Measurements from ENCODE around the gene RASGEF1C. TPM values are rescaled to one million over a fixed set of nuclear protein-coding genes. Genes with fewer than 3 reads are reported as not detected.
A peak's percentile ranks its signal among the peaks of the same experiment; 100 is the strongest.
"Not testable (repeated sequence)": the region's sequence is repeated elsewhere in the genome, so short reads cannot be mapped to it uniquely, and the experiment has no call there.

RASGEF1C gene
- total and polyA plus RNA-seq, 2 of the 13 experiments (the other 11 are each of a cell fraction or from before 2014, with no cell fraction given) = not detected

DNA sequence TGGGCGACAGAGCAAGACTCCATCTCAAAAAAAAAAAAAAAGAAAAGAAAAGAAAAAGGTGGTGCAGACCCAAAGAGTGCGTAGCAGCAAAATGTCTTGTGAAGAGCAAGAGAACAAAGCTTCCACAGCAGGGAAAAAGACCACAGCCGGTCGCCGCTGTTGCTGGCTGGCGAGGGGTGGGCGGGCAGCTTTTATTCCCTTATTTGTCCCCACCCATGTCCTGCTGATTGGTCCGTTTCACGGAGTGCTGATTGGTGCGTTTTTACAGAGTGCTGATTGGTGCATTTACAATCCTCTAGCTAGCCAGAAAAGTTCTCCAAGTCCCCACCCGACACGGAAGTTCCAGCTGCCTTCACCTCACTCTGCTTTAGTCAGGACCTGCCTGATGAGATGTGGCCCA is 1.1 kb upstream of the RASGEF1C start:
- DNase-seq (ENCODE audit: low spot score); H3K36me3 ChIP-seq (replicated peaks in 1 of 2; ENCODE audit: control insufficient read depth in 1 of 2, insufficient read depth in 2 of 2, low read length in 2 of 2); H3K27ac ChIP-seq (ENCODE audit: extremely low read length, insufficient read depth, low read length); POLR2A ChIA-PET; H3K9ac ChIP-seq (ENCODE audit: insufficient read depth, low read depth, low read length); H3K9me3 ChIP-seq (ENCODE audit: low read length); intact Hi-C loops (cut with micrococcal nuclease; ENCODE audit: unreplicated experiment); H3K79me2 ChIP-seq (ENCODE audit: insufficient read depth, low read length); H3K4me3 ChIP-seq (replicated peaks in 1 of 3; ENCODE audit: insufficient read depth in 1 of 3, low read depth in 2 of 3, low read length in 3 of 3); ATAC-seq; FAIRE-seq; H2AFZ ChIP-seq (ENCODE audit: low read length); H3K4me2 ChIP-seq (ENCODE audit: low read depth, low read length); BruUV-seq (replicated peaks); H4K20me1 ChIP-seq (ENCODE audit: insufficient read depth, low read length): not testable (repeated sequence)
- WGBS (ENCODE audit: low lambda C conversion rate) = 70% methylated on average over 12 of the region's 12 CpGs
- CTCF ChIA-PET (ENCODE audit: low intra/inter-chr PET ratio, low total read pairs) = interaction anchor here (1.1 to 1.7 kb wide), 2 partner anchors 48 to 82 kb away, joined by 4 to 6 read pairs; no protein-coding TSS in a partner anchor
- Histone ChIP-seq H3K4me1 (ENCODE audit: insufficient read depth, low read length) (peaks cover 11% of the 10 kb centered on the region), H3K27me3 (ENCODE audit: control insufficient read depth in 1 of 2, insufficient read depth in 2 of 2, low read length in 2 of 2) (peaks cover 0 to 22% of the 10 kb centered on the region in 2 experiments; a peak in 3 of 5 replicates)
- in situ Hi-C loops (cut with HindIII; ENCODE audit: extremely low pct_ligation_motif_present, low pct_unique_long_range_greater_than_20kb) = loop anchor here (25.0 kb wide), 1 partner anchor 252 kb away; no protein-coding TSS in a partner anchor
- TF ChIP-seq MAFK (conservative IDR thresholded peaks at IDR 0.05 in 1 of 2, IDR thresholded peaks at IDR 0.05 in 1 of 2; ENCODE audit: low read length in 2 of 2) (peak in 1 of 2 experiments; percentile 3; a peak in 1 of 4 replicates), NFYB (CRISPR knock-in tag; IDR thresholded peaks at IDR 0.05) (peak; percentile 48)

DNA sequence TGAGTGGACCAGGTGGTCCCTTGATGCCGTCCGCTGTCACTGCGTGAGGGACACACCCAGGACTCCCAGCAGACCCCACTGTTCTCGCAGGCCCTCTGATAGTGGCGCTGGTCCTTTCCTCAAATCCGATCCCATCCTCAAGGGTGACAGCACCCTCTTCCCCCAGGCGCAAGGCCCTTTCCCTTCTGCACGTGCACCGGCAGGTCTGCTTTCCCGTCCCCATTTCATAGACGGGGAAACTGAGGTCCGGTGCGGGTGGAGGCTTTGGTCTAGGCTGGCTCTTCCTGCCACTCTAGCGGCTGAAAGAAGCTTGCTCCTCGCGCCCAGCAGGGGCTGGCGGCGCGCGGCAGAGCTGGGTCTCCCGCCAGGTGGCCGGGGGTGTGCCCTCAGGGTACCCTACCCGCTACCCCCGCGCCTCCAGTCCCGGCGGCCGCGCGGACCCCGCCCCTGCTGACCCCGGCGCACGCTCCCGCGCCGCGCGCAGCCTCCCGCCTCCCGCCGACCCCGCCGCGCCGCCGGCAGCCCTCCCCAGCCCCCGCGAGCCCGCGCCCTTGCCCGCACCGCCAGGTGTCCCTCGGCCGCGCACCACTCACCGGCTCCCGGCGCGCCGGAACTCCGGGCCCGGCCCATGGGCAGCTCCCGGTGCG is 453 bp downstream of the RASGEF1C start:
- 0 out of 2 replicates have a peak, but pooled peaks cover 2% of the 10 kb centered on the region for H4K20me1 ChIP-seq (ENCODE audit: insufficient read depth, low read length)
- no peak overlapping the region for H2AFZ ChIP-seq (ENCODE audit: low read length)
- H3K27ac ChIP-seq (ENCODE audit: extremely low read length, insufficient read depth, low read length) = no peak overlapping the region
- ATAC-seq (peak; percentile 53), DNase-seq (ENCODE audit: low spot score) (no peak), FAIRE-seq (no peak)
- BruUV-seq (replicated peaks) = no TSS peak
- peak overlapping the region; percentile 73 for H3K4me2 ChIP-seq (ENCODE audit: low read depth, low read length)
- CTCF ChIA-PET (ENCODE audit: low intra/inter-chr PET ratio, low total read pairs) = interaction anchor here (0.7 to 1.7 kb wide), 4 partner anchors 36 to 91 kb away, joined by 3 to 5 read pairs (median 4); no protein-coding TSS in a partner anchor
- WGBS (ENCODE audit: low lambda C conversion rate) = 32% methylated on average over 13 of the region's 65 CpGs
- H3K9ac ChIP-seq (ENCODE audit: insufficient read depth, low read depth, low read length) = no peak overlapping the region
- H3K4me3 ChIP-seq (replicated peaks in 1 of 3; ENCODE audit: insufficient read depth in 1 of 3, low read depth in 2 of 3, low read length in 3 of 3) = peak overlapping the region; percentile 21 to 61 (median 50); a peak in 4 of 6 replicates
- H3K36me3 ChIP-seq (replicated peaks in 1 of 2; ENCODE audit: control insufficient read depth in 1 of 2, insufficient read depth in 2 of 2, low read length in 2 of 2) = no peaks in the 10 kb centered on the region
- TF ChIP-seq ISL2 (CRISPR knock-in tag; IDR thresholded peaks at IDR 0.05) = no peak
- TF ChIP-seq ZNF629 (CRISPR knock-in tag; conservative IDR thresholded peaks at IDR 0.05) = peak; percentile 95
- TF ChIP-seq PHF8 (CRISPR knock-in tag; IDR thresholded peaks at IDR 0.05) = 0 out of 2 replicates have a peak, but pooled peaks have one; percentile 23
- TF ChIP-seq ZNF260 (CRISPR knock-in tag; IDR thresholded peaks at IDR 0.05; ENCODE audit: borderline replicate concordance, low read depth) = no peak
- TF ChIP-seq ZMYM3 (CRISPR knock-in tag; IDR thresholded peaks at IDR 0.05) = peak; percentile 69
- TF ChIP-seq MAF1 (CRISPR knock-in tag; IDR thresholded peaks at IDR 0.05; ENCODE audit: borderline replicate concordance) = no peak
- TF ChIP-seq, protein P1, sequence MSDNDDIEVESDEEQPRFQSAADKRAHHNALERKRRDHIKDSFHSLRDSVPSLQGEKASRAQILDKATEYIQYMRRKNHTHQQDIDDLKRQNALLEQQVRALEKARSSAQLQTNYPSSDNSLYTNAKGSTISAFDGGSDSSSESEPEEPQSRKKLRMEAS (IDR thresholded peaks at IDR 0.05) = peak; percentile 11; the same call in 1 of the 2 replicates
- H3K9me3 ChIP-seq (ENCODE audit: low read length) = no peaks in the 10 kb centered on the region
- in situ Hi-C loops (cut with HindIII; ENCODE audit: extremely low pct_ligation_motif_present, low pct_unique_long_range_greater_than_20kb) = loop anchor here (5.0 to 25.0 kb wide), 3 partner anchors 76 to 254 kb away; no protein-coding TSS in a partner anchor
- H3K27me3 ChIP-seq (ENCODE audit: control insufficient read depth in 1 of 2, insufficient read depth in 2 of 2, low read length in 2 of 2) = peaks cover 0 to 17% of the 10 kb centered on the region in 2 experiments; a peak in 3 of 5 replicates
- no peaks in the 10 kb centered on the region for H3K79me2 ChIP-seq (ENCODE audit: insufficient read depth, low read length)
- POLR2A ChIA-PET = no interaction called here
- intact Hi-C loops (cut with micrococcal nuclease; ENCODE audit: unreplicated experiment) = loop anchor here (10.0 kb wide), 2 partner anchors 84 to 86 kb away; partner anchors contain the start of gene MAPK9
- H3K4me1 ChIP-seq (ENCODE audit: insufficient read depth, low read length) = peaks cover 11% of the 10 kb centered on the region
